Colon (tissue), 2 donors: ENCODE data around the gene SUMF1.

Experiments used
- FAIRE-seq: peaks from 2 replicates; lab custom pipeline; 2012; peaks lifted over from hg19 to GRCh38; lab: Jason Lieb, UNC
- donor health status: control.
- donor health status: control.

The SUMF1 gene

GRCh38 chr3:4497005-4497692 lies 30.1 kb upstream of the SUMF1 start:
- FAIRE-seq: no peak

GRCh38 chr3:4496087-4496452 lies 29.0 kb upstream of the SUMF1 start:
- FAIRE-seq: no peak

- no peak for FAIRE-seq
Observed at GRCh38 chr3:4495294-4496086, 28.4 kb upstream of the SUMF1 start.

DNA sequence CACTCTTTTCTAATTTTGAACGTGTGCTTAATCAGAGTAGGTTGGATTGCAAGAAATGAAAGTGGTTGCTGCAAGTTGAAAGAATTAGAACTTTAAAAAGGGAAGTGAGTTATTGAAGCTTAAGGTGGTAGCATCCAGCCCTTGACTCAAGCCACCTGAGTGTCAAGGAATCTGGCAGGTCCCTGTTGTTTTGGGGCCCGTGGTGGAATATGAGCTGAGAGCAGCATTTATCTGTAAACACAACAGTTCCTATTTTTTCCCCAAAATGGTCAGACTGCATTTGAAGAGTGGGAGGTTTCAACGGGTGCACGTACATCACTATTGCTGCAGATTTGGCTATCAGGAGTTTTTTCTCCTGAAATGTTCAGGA lies 27.8 kb upstream of the SUMF1 start:
- no peak for FAIRE-seq

DNA sequence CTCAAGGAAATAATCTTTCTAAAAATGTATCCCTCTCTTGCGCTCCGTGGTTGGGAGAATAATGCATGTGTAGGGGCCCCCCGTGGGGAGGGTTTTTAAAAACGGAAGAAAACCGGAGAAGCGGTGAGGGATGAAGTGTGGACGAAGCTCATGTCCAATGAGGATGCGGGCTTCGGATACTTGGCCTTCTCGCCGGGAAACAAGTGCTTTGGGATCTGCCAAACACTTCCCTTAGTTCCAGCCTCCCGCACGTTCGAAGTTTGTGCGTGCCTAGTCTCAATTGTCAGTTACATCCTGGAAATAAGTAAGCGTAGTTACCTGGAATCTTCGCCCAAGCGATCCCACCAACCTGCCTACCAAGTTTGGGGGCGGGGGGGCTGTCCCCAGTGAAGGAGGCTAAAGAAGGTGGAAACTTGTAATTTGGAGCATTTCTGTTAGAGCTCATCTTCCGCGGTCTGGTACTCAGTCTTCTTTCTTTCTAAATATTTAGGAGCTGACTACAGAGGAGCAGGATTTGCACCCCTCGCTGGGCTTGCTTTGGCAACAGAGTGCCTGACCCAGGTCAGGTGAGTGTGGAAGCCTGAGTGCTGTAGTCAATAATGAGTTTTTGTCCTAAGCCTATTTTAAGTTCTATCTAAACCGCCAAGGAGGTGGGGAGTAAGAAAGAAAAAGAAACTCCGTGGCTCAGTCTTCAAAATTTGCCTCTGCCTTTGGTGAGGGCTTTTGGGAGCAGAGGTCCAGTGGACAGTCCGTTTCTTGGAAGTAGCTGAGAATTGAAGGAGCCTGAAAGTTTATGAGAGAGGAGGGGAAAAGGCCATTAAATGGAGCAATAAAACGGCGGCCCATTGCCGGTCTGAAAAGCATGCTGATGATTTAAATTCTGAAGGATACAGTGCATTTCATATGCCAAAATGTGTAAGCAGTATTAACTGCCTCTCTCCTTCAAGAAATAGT lies 27.1 kb upstream of the SUMF1 start:
- FAIRE-seq: no peak

DNA sequence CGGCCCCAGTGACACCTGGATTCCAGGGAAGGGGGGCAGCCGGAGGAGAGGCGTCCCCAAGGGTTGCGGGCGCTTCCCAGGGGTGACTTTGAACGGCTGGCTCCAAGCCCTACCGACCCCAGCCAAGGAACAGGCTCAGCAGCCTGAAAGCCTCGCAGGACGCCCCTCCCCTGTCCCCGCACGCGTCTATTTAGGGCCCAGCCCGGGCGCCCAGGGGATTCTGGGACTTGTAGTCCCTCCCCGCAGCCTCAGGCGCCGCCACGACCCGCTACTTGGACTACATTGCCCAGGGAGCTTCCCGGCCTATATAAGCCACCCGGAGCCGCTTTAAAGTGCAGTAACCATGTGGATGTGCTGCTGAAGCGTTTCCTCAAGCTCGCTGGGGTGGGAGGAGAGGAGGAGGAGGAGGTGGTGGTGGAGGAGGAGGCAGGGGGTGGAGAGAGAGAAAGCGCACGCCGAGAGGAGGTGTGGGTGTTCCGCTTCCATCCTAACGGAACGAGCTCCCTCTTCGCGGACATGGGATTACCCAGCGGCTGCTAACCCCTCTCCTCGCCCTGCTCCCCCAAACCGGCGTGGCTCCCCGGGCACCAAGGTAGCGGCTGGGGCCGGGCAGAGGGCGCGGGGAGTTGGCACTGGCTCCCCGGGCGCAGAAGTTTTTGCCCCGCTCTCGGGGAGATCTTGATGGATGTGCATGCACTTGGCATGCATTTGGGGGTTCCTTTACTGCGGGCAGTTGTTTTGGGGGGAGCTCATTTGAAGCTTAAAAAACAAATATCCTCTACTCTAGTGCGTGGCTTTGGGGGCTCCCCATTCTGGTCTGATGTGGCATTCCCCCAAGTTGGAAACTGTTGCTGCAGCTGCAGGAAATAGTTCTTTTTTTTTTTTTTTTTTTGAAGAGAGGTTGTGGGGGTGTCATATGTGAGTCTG lies 26.2 kb upstream of the SUMF1 start, which contains the start of gene ITPR1:
Gene ITPR1, plus strand, starts transcription at position 335 of the 927 bp plus-strand sequence. CDS start 23,144 bp downstream, outside the sequence.
- FAIRE-seq: no peak

GRCh38 chr3:4492208-4493013 lies 25.3 kb upstream of the SUMF1 start:
- FAIRE-seq: no peak

DNA sequence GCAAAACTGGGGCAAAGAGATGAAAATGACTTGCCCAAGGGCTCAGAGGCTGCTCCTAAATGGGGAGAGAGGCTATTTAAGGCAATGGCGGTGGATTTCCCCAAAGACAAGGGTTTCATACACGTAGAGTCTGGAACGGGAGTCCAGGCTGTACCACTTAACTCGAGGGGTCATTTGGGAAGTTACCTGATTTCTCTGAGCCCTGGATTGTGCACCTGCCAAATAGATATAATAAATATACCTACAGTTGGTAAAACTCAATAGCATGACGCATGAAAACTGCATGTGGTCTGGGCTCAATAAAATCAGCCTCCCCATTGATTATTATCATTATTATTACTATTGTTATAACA lies 24.8 kb upstream of the SUMF1 start:
- FAIRE-seq: no peak

DNA sequence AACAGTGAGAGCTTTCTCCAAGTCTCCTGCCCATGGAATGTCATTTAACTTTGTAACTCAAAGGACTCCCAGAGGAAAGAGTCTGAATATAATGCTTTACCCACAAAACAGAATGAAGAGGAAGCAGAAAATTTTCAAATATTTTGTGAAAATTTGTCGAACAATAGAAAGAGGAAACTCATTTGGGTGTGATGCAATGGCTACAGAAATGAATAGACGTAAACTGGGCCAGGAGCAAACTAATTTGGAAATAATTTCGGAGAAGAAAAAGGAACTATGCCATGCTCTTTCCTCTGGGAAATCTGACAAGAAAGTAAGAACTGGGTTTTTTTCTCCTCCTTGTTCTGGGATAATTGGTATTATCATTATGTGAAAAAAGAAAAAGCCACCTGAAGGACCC lies 11.2 kb upstream of the SUMF1 start:
- FAIRE-seq: no peak

DNA sequence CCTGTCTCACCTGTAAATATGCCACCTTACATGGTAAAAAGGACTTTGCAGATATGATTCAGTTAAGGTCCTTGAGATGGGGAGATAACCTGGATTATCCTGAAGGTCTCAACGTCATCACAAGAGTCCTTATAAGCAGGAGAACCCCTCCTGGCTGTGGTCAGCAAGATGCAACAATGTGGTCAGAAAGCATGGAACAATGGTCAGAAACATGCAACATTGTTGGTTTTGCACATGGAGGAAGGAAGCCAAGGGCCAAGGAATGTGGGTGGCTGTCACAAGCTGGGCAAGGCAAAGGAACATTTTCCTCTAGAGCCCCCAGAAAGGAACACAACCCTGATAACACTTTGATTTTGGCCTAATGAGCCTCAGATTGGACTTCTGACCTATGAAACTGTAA lies 9.4 kb upstream of the SUMF1 start:
- no peak for FAIRE-seq

DNA sequence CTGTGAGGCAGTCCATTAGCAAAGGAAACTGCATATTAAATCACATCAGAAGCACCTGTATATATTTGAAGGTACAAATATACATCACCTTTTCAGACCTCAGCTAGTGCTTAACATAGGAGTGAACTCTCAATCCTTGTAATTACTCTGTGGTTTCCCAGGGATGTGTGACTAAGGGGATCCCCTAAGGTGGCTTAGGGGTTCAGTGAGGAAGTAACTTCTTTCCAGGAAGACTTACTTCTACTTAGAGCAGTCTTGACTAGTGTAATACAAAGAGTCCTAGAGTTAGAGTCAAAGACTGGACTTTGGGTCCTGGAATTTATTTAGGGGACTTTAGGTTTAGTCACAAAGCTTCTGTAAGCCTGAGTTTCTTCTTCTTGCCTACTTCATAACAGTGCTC lies 8.7 kb upstream of the SUMF1 start:
- FAIRE-seq: no peak

DNA sequence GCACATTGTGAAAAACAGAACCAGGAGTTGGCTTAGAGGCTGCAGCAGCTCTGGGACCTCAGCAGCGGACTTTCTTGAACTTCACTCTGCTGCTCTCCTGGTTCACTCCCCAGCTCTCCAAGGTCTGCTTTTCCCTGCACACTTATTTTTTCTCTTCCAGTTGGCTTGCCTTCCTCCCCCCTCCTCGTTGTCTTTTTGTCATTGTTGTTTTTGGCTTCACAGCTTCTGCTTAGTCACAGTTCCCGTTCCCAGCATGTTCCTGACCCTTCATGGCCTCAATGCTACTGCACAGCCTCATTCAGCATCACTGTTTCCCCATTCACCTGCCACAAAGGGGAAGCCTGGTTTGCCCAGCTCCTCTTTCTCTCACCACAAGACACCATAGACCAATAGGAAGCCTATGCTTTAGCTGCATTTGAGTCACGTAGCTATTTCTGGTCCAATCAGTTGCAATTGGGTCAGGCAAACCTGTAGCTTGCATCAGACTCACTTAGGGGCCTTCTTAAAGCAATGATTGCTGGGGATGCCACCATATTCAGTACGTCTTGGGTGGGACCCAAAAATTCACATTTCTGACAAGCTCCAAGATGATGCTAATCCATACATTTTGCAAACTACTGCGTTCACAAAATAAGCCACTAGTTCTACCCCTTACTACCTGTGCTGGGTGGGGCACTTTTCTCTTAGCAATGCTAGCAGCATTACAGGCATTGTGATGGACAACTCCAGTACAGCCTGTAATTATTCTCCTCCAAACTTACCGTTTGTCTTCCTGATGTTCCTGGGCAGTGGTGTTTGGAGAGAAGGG lies 7.8 kb upstream of the SUMF1 start:
- FAIRE-seq: no peak

- FAIRE-seq: no peak
Observed at GRCh38 chr3:4472766-4473165, 5.7 kb upstream of the SUMF1 start.

DNA sequence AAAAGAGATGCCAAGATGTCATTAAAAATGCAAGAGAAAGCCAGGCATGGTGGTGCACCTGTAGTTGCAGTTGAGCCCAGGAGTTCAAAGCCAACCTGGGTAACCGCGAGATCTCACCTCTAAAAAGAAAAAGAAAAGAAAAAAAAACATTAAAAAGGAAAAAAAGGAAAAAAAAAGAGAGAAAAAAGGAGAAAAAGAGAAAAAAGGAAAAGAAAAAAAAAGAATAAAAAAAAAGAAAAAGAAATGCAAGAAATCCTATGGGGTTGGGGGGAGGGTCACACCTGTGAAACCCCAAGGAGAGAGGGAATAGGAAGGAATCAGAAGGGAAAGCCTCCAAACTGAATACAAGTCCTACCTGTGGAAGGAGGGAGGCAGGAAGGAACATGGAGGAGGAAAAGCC lies 5.2 kb upstream of the SUMF1 start:
- no peak for FAIRE-seq

DNA sequence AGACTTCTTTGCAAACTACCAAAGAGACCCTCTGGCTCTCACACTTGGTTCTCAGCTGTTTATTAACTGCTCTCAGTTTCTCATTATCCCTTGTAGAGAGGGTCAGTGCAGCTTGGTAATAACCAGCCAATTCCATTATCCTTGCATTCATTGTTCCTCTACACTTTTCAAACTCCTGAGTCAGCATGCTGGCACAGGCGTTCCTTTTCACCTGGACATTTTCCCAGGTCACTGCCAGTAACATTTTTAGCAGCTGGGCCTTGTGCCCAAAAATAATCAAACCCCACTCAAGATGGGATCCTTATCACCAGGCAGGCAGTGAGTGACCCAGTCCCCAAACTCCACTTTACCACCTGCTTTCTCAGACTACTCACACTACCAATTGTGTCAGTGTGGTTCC lies 4.8 kb upstream of the SUMF1 start:
- no peak for FAIRE-seq

- FAIRE-seq: no peak
Observed at GRCh38 chr3:4467522-4467867, 426 bp upstream of the SUMF1 start.

- FAIRE-seq: no peak
Observed at GRCh38 chr3:4464576-4464975, 2.5 kb downstream of the SUMF1 start.

DNA sequence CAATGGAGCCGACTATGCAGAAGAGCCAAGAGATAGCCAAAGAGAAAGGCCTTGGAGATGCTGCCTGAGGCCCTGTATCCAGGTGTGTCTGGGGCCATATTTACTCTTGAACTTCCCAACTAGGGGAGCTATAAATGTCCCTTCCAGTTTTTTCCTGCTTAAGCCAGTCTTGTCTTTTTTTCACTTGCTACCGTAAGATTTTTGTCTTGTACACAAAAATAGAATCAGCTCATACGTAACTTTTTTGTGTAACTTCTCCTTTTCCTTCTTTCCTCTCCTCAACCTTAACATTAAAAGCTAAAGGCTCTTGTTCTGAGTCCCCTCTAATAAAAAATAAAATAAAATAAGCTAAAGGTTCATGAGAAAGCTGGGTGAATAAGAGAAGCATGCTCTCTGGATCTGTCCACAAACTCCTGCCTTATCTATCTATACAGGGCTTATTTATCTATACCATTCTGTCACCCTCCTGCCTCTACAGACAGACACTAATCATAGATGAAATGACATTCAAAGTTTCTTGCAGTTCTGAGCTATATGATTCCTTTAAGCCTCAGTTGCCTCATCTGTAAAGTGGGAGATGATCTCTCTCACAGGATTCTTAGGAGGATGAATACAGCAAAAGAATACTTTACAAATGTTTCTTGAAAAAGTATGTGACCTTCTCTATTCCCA lies 4.6 kb downstream of the SUMF1 start:
- no peak for FAIRE-seq

DNA sequence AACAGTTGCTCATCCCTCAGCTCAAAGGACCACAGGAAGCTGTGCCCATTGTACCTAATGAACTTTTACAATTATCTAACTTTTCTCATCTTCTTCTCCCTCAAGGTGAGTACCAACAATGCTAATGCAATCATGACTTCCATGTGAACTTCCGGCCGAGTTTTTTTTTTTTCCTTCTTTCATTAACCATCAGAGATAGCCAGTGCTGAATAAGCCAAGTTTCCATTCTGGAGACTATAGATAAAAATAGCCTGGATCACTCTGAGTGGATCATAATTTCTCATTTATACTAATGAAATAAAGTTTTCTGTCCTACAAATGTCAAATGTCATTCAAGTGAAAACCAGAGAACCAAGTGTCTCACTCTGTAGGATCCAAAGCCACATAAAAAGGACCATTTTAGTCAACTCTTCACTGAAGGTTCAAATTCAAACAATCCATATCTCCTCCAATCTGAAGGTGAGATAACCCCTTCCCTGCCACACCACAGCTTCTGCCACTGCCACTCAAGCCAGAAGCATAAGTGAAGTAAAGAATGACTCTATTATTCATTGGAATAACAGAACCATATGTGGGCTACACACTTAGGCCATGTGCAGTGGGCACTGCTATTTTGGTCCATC lies 5.5 kb downstream of the SUMF1 start:
- FAIRE-seq: no peak
